Cortex of kidney (tissue), 1 donor: ENCODE data around the gene SKOR1.

Experiments used
- DNase-seq: peaks from one replicate; lab custom pipeline; 2025; lab: John Stamatoyannopoulos, UW

The SKOR1 gene

GRCh38 chr15:67832897-67833709, 7.8 kb downstream of the SKOR1 start:
- no peak for DNase-seq

- no peak for DNase-seq
Observed at GRCh38 chr15:67833710-67834511, 8.6 kb downstream of the SKOR1 start.

- no peak for DNase-seq
Observed at GRCh38 chr15:67834581-67835296, 9.4 kb downstream of the SKOR1 start.

GRCh38 chr15:67835297-67836133, 10.2 kb downstream of the SKOR1 start:
- no peak for DNase-seq

- DNase-seq = no peak
Observed at GRCh38 chr15:67836134-67836455, 10.8 kb downstream of the SKOR1 start.

- no peak for DNase-seq
Observed at GRCh38 chr15:67836477-67836876, 11.2 kb downstream of the SKOR1 start.

GRCh38 chr15:67836955-67837354, 11.6 kb downstream of the SKOR1 start:
- DNase-seq = no peak

GRCh38 chr15:67838789-67839332, 13.6 kb downstream of the SKOR1 start:
- DNase-seq = no peak

- DNase-seq = no peak
Observed at GRCh38 chr15:67839499-67839928, 14.2 kb downstream of the SKOR1 start.

GRCh38 chr15:67839929-67840748, 14.8 kb downstream of the SKOR1 start, which contains the start of gene RNU6-1:
Gene RNU6-1 (minus strand): TSS chr15:67840045.
- DNase-seq = peak; percentile 17

GRCh38 chr15:67840749-67841512, 15.6 kb downstream of the SKOR1 start:
- DNase-seq = no peak

- DNase-seq = no peak
Observed at GRCh38 chr15:67841513-67841762, 16.1 kb downstream of the SKOR1 start.

GRCh38 chr15:67843092-67843501, 17.8 kb downstream of the SKOR1 start:
- no peak for DNase-seq

GRCh38 chr15:67843571-67844387, 18.5 kb downstream of the SKOR1 start:
- no peak for DNase-seq

- DNase-seq = no peak
Observed at GRCh38 chr15:67845974-67846373, 20.7 kb downstream of the SKOR1 start.

- DNase-seq = no peak
Observed at GRCh38 chr15:67849538-67849937, 24.2 kb downstream of the SKOR1 start.

GRCh38 chr15:67850336-67850735, 25.0 kb downstream of the SKOR1 start:
- no peak for DNase-seq

- DNase-seq = no peak
Observed at GRCh38 chr15:67850994-67851571, 25.8 kb downstream of the SKOR1 start.

GRCh38 chr15:67852418-67852817, 27.1 kb downstream of the SKOR1 start:
- no peak for DNase-seq
